ENCODE measurements around the gene MYH8. TPM values are rescaled to one million over a fixed set of nuclear protein-coding genes. Genes with fewer than 3 reads are reported as not detected.

Gene MYH8
- polyA plus RNA-seq, 1 donor (not counting 4 experiments of a cell fraction or from before 2014, with no cell fraction given) = not detected

GRCh38 chr17:10385871-10386270, 35.9 kb downstream of the MYH8 start:
- Histone ChIP-seq H3K4me1 (ENCODE audit: control insufficient read depth, extremely low read depth, insufficient read depth, low read length) (no peaks in the 10 kb centered on the region), H2AFZ (ENCODE audit: control insufficient read depth, low read length) (no peak overlapping the region), H3K27ac (ENCODE audit: control insufficient read depth, insufficient read depth, low read length) (no peak overlapping the region), H3K27me3 (ENCODE audit: control insufficient read depth, extremely low read depth, insufficient read depth, low read length) (no peaks in the 10 kb centered on the region), H3K4me3 (ENCODE audit: control insufficient read depth in 2 of 3, extremely low read depth in 1 of 3, insufficient read depth in 2 of 3, low read depth in 1 of 3, low read length in 3 of 3) (no peak overlapping the region), H3K79me2 (ENCODE audit: control insufficient read depth, insufficient read depth, low read length) (no peaks in the 10 kb centered on the region), H3K36me3 (ENCODE audit: control insufficient read depth in 2 of 2, extremely low read depth in 1 of 2, insufficient read depth in 2 of 2, low read length in 2 of 2) (no peaks in the 10 kb centered on the region), H3K9me3 (ENCODE audit: control insufficient read depth, low read depth, low read length) (no peaks in the 10 kb centered on the region), H4K20me1 (ENCODE audit: control insufficient read depth, extremely low read depth, insufficient read depth, low read length) (no peaks in the 10 kb centered on the region), H3K9ac (ENCODE audit: control insufficient read depth, extremely low read depth, insufficient read depth, low read length) (no peak overlapping the region), H3K4me2 (ENCODE audit: control insufficient read depth, extremely low read depth, insufficient read depth, low read depth, low read length) (no peak overlapping the region), H3K9me1 (ENCODE audit: control insufficient read depth, extremely low read depth, insufficient read depth, low read length) (no peaks in the 10 kb centered on the region)
- FAIRE-seq (no peak), DNase-seq (ENCODE audit: low read depth, low spot score) (no peak)
- dilution Hi-C loops (cut with MboI; ENCODE audit: extremely low pct_ligation_motif_present, low sequenced_read_pairs) = no loop called here
- no peak for TF ChIP-seq CTCF (optimal IDR thresholded peaks at IDR 0.05 in 1 of 3, IDR thresholded peaks at IDR 0.05 in 1 of 3, conservative IDR thresholded peaks at IDR 0.05 in 1 of 3; ENCODE audit: extremely low read depth in 1 of 3, insufficient read depth in 2 of 3, low read length in 3 of 3)
- TF ChIP-seq EZH2 (IDR thresholded peaks at IDR 0.05; ENCODE audit: low read length) = no peak

- H3K9me1 ChIP-seq (ENCODE audit: control insufficient read depth, extremely low read depth, insufficient read depth, low read length) = no peaks in the 10 kb centered on the region
- H4K20me1 ChIP-seq (ENCODE audit: control insufficient read depth, extremely low read depth, insufficient read depth, low read length) = no peaks in the 10 kb centered on the region
- H3K4me3 ChIP-seq (ENCODE audit: control insufficient read depth in 2 of 3, extremely low read depth in 1 of 3, insufficient read depth in 2 of 3, low read depth in 1 of 3, low read length in 3 of 3) = no peak overlapping the region
- dilution Hi-C loops (cut with MboI; ENCODE audit: extremely low pct_ligation_motif_present, low sequenced_read_pairs) = no loop called here
- no peak overlapping the region for H3K27ac ChIP-seq (ENCODE audit: control insufficient read depth, insufficient read depth, low read length)
- FAIRE-seq = no peak
- H3K79me2 ChIP-seq (ENCODE audit: control insufficient read depth, insufficient read depth, low read length) = no peaks in the 10 kb centered on the region
- no peaks in the 10 kb centered on the region for H3K9me3 ChIP-seq (ENCODE audit: control insufficient read depth, low read depth, low read length)
- H3K4me2 ChIP-seq (ENCODE audit: control insufficient read depth, extremely low read depth, insufficient read depth, low read depth, low read length) = no peak overlapping the region
- no peaks in the 10 kb centered on the region for H3K4me1 ChIP-seq (ENCODE audit: control insufficient read depth, extremely low read depth, insufficient read depth, low read length)
- no peak overlapping the region for H3K9ac ChIP-seq (ENCODE audit: control insufficient read depth, extremely low read depth, insufficient read depth, low read length)
- H3K27me3 ChIP-seq (ENCODE audit: control insufficient read depth, extremely low read depth, insufficient read depth, low read length) = no peaks in the 10 kb centered on the region
- no peaks in the 10 kb centered on the region for H3K36me3 ChIP-seq (ENCODE audit: control insufficient read depth in 2 of 2, extremely low read depth in 1 of 2, insufficient read depth in 2 of 2, low read length in 2 of 2)
- TF ChIP-seq EZH2 (IDR thresholded peaks at IDR 0.05; ENCODE audit: low read length) (no peak), CTCF (optimal IDR thresholded peaks at IDR 0.05 in 1 of 3, IDR thresholded peaks at IDR 0.05 in 1 of 3, conservative IDR thresholded peaks at IDR 0.05 in 1 of 3; ENCODE audit: extremely low read depth in 1 of 3, insufficient read depth in 2 of 3, low read length in 3 of 3) (no peak)
- no peak overlapping the region for H2AFZ ChIP-seq (ENCODE audit: control insufficient read depth, low read length)
- DNase-seq (ENCODE audit: low read depth, low spot score) = no peak
Measured at GRCh38 chr17:10384175-10384574, 37.6 kb downstream of the MYH8 start.
